Renal cortical epithelial cell (primary cell): ENCODE measurements around the gene LIPT2. TPM values are rescaled to one million over a fixed set of nuclear protein-coding genes. Genes with fewer than 3 reads are reported as not detected.
"Not testable (repeated sequence)": the region's sequence is repeated elsewhere in the genome, so short reads cannot be mapped to it uniquely, and the experiment has no call there.

Experiments used
- DNase-seq: peaks from one replicate; pipeline ENCODE4 v3.0.0-alpha.2; 2011; ENCODE audit warnings: low read depth
- total RNA-seq: library from RNA; depleted of rRNA; stranded (reverse); fragments of >200 nt; gene quantifications from 2 replicates; pipeline ENCODE4 v1.2.3, GENCODE V29; 2014

The LIPT2 gene
- total RNA-seq: 4.2 and 5.0 TPM in 2 replicates

DNA sequence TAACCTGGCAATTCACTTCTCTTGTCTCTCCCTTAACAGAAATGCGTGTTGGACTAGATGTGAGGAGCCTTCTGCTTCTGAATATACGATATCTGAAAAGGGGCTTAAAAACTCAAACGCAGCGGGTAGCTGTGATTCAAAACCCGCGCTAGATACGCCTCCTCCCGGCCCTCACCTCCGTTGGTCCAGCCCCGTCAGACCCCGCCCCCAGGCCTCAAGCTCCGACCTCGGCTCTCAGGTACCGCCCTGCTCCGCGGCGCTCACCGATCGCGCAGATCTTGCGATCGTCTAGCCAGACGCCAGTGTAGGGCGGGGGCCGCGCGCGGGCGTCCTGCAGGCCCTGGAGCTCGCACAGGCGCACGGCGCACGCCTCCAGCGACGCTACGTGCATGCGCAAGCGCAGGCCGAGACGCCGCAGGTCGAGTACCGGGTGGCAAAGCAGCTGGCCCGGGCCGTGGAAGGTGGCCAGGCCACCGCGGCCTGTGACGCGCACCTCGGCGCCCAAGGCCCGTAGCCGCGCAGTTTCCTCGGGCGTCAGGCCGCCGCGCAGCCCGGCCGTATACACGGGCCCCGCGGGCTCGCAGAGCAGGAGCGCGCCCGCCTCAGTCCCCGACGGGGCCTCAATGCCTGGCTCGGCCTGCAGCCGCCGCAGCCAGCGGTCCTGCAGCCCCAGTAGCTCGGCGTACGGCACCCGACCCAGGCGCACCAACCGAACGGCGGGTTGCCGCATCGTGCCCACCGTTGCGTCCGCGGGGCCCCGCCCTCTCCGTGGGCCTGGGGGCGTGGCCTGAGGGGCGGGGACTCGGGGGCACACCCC lies at the start of gene LIPT2:
Gene LIPT2, minus strand, starts transcription at position 751 of the 817 bp plus-strand sequence. Its CDS starts 21 bp downstream, at position 730.
- peak; percentile 91 for DNase-seq

DNA sequence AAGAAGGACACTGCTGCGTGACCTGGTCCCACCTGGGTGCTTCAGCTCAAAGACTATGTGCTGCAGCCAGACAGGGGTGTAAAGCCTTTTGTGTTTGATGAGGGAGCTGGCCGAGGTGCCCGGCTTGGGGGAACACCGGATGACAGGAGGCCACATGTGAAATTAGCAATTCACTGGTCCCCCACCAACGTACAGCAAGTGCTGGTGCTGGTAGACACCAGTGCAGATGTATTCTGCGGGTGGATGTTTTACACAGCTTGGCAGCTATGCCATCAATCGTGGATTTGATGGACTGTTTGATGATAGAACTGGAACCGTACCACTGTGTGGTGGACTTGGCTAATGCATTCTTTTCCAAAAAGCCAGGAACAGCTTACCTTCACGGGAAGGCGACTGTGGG lies 47.9 kb upstream of the LIPT2 start:
- no peak for DNase-seq

DNA sequence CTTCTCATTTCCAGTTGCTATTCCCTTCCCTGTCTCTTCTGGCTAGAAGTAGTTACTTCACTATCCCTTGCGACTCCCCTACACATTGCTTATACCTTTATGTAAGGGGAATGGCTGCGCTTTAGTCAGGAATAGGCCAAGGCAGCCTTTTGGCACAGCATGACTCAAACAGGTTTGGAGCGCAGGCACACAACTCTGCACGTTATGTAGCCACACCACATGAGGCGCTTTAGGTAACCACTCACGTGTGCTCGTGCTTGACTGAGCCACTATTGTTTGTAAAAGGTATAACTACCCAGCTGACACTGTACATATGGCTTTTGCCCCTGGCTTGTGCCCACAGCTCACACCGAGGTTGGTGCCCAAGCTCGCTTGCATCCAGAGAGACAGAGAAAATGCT lies 46.7 kb upstream of the LIPT2 start:
- no peak for DNase-seq

DNA sequence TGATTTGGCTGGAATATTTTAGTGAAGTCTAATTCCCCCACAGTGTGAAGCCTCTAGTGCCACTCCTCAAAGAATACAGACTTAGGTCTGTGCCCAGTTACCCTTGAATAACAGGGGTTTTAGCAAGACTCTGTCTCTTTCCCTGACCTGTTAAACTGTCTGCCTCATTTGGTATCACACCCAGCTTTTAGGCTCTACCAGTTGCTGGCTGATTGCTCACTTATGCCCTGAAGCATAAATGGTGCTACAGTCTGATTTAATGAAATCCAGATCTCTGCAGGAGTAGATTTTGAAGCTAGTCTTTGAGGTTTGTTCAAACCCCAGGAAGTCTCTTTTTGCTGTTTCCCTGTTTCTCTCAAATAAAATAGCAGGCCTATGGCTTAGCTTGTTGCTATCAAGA lies 45.2 kb upstream of the LIPT2 start:
- peak; percentile 34 for DNase-seq

DNA sequence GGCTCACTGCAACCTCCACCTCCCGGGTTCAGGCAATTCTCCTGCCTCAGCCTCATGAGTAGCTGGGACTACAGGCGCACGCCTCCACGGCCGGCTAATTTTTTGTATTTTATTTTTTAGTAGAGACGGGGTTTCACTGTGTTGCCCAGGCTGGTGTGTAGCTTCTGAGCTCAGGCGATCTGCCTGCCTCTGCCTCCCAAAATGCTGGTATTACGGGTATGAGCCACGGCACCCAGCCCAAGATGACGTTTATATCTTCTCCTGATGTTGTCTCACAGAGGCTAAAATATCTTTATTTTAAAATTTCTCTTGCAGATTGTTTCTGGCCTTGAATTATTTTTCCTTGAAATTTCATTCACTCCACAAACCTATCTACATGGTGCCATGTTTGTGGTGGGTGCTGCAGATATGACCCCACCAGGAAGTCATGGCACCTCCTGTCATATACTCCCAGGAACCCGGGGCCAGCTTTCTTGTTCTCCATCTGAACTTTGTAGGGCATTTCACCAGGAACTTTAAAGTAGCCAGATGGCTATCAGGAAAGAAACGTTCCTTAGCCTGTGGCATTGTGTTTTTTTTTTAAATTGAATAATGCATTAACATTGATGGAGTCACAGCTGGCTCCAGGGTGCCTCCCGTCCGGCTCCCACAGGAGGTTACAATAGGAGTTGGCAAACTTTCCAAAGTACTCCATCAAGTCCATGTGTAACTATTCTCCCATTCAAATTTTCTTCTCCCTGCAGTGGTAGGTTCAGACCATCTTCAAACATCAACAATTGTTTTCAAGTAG lies 42.0 kb upstream of the LIPT2 start:
- peak; percentile 28 for DNase-seq

DNA sequence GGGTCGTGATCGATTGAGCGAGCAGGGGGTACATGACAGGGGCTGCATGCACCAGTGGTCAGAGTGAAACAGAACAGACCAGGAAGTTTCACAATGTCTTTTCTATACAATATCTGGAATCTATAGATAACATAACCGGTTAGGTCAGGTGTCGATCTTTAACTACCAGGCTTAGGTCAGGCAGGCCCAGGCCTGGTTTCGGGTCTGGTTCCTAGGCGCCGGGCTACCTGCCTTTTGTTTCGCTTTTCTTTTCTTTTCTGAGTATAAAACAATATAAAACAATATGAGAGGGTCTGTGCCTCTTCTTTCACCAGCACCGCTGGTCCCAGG lies 41.4 kb upstream of the LIPT2 start:
- DNase-seq: not testable (repeated sequence)

DNA sequence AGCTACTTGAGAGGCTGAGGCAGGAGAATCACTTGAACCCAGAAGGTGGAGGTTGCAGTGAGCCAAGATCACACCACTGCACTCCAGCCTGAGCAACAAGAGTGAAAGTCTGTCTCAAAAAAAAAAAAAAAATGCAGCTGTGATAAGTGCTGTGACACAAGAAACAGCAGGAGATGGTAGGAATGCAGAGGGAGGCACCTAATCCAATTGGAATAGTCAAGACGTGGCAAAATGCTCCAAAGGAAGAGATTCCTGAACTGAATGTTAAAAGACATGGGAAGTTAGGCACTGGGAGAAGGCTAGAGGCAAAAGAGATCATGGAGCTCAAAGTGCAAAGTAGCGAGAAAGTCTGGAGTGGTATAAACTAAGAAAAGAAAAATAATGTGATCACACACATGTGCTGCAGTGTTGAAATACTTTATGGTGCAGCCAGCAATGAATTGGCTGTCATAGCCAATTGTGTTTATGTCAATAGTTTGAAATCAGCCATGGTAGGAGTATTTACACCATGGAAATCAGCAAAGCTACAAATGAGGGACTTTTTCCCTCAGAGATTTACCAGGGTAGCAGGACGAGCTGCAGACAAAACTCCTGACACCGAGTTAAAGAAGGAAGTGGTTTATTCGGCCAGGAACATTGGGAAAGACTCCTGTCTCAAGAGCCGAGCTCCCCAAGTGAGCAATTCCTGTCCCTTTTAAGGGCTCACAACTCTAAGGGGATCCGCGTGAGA lies 40.9 kb upstream of the LIPT2 start:
- no peak for DNase-seq

DNA sequence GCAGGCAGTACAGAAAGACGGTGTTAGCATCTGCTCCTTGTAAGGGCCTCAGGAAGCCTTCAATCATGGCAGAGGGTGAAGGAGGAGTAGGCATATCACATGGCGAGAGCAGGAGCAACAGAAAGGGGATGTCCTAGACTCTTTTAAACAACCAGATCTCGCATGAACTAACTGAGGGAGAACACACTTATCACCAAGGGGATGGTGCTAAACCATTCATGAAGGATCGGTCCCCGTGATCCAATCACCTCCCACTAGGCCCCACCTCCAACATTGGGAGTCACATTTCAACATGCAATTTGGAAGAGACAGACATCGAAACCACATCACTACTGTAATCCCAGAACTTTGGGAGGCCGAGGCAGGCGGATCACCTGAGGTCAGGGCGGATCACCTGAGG lies 39.9 kb upstream of the LIPT2 start:
- no peak for DNase-seq

DNA sequence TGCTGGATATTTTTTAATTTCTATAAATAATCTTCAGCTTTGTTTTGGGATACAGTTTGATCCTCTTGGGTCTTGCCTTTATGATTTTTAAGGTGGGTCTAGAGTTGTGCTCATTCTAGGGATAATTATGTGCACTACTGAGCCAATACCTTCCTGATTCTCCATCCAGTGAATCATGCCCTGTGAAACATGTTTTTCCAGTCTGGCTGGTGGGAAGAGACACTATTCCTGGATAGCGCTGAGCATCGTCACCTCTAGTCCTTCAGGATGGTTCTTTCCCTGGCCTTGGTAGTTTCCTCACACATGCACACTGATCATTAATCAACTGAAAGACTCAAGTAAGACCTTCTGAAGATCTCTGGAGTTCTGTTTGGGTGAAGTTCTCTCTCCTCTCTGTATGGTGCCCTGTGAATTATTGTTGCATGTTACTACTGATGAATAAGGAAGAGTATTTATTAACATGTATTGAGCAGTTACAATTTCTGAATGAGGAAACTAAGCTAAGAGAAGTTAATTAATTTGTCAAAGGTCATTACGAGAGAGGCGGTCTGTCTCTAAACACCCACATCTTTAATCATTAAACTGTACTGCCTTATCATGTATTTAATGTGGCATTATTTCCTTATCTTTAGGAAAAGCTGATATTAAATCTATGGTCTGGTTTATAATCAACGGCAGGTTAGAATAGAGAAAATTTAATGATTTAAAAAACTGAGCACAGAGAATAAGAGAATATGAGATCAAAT lies 39.1 kb upstream of the LIPT2 start:
- DNase-seq: peak; percentile 35

DNA sequence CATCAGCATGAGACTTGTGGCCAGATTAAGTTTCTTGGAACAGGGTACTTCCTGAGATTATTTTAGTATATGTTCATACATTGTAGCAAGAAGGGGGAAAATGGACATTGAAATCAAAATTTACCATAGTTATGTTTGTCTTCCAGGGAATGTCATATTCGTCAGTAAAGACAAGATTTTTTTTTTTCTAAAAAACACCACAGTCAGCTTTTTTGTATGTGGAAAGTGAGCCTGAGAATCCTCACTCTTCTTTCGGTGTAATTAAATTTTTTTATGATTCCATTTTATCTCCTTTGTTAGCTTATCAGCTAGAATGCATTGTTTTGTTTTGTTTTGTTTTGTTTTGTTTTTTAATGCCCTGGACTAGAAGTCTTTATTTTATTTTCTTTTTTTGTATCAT lies 31.5 kb upstream of the LIPT2 start:
- DNase-seq: no peak

DNA sequence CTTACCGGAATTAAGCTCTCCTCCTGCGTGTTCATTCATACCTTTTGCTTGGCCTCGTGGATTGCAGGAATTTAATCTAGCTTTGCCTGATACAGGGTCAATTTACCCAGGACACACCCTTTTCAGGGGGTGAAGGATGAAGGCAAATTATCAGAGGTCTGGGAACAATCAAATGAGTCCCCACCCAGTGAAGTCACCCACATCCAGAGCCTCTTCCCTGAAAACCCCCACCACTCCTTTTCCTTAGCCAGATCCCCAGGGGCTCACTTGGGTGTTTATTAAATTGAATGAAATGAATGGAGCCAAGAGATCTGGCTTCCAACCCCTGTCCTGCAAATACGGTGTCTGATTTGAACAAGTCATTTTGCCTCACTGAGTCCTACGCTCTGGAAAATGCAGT lies 31.0 kb upstream of the LIPT2 start:
- no peak for DNase-seq

DNA sequence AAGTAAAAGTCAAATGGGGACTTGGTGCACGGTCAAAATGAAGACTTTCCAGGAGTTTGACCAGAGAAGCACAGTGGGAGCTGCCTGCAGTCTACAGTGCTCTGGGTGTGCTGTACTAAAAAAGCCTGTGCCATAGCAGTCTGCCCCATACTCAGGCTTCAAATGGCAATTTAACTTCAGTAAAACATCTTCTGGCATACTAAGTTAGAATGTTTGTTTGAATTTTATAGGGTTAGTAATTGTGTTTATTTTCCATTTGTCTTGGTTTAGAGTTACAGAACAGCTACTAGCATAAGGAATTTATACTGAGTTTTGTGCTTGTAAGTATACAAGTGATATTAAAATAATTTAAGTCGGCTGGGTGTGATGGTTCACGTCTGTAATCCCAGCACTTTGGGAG lies 29.3 kb upstream of the LIPT2 start:
- no peak for DNase-seq

DNA sequence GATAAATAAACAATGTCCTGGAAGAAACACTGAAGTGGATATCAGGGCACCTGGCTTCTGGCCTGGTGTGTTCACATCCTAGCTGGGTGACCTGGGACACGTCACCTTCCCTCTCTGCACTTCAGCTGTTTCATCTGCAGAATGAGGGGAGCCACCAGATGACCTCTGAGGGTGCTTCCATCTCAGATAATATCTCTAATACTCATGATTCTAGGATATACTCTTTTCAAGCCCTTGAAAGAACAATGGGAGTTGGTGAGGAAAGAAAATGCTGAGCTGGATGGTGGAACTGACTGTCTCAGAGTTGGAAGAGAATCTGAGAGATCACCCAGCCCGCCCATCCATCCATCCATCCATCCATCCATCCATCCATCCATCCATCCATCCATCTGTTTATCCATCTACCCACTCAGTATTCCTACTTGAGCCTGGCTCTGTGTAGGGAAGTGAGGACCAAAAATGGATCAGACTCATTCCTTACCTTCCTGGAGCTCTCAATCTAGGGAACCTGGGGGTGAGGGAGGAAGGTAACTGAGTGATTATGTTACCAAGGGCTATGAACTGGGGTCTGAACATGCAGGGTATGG lies 28.2 kb upstream of the LIPT2 start:
- DNase-seq: no peak

DNA sequence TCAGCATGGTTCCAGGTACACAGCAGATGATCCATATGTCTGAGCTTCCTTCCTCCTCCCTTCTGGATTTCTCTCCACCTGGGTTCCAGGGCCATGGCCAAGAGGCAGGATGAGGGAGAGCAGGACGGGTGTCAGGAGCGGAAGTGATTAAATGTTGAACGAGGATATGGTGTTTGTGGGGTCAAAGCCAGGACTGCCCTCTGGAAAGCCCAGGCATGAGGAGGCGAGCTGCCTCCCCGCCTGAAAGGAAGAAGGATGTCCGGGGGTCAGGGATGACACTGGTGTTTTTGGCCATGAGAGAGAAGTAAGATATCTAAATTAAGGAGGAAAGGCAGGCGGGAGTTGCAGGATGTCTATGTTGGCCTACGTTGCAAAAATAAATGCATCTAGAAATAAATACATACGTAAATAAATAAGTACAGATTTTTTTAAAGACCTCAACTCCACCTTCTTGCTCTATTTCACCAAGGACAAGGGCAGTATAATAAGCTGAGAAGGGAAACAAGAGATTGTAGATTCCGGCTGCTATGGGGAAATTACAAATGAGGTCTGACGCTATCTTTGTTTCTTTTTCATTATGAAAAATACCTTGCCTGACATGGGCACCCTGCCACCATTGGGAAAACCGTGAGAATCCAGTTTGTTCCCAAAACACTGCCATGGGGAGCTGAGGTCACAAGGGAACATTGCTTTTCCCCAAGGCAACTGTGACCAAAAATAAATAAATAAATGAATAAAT lies 27.6 kb upstream of the LIPT2 start:
- peak; percentile 5 for DNase-seq

DNA sequence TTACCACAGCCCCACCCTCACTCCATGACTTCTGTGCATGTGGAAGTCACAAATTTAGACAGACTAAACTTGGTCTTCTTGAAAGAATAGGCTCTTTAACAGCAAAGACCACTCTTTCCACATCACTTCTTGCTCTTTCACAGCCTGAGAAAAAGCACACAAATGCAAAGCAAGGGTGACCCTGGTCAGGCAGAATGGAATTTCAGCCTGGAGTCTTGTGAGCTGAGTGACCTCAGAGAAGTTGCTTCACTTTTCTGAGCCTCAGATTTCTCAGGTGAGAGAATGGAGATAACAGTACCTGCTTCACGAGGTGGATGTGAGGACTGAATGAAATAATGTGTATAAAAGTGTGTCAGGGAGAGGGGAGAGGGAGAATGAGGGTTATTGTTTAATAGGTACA lies 26.8 kb upstream of the LIPT2 start:
- peak; percentile 2 for DNase-seq

DNA sequence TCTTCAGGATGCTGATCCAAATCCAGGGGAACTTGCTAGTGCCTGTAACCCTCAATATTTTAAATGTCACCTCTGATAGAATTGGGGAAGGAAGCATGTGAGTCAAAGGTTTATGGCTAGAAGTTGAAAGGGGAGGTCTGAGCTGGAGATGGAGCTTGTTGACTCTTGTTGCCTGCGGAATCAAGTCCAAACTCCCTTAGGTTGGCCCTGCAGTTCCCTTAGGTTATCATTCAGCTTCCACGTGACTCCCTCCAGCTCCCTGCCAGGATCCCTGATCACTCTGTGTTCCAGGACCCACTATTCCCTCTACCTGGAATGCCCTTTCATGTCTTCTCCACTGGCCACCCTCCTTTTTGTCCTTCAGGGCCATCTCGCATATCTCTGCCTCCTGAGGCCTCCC lies 26.2 kb upstream of the LIPT2 start:
- DNase-seq: no peak

DNA sequence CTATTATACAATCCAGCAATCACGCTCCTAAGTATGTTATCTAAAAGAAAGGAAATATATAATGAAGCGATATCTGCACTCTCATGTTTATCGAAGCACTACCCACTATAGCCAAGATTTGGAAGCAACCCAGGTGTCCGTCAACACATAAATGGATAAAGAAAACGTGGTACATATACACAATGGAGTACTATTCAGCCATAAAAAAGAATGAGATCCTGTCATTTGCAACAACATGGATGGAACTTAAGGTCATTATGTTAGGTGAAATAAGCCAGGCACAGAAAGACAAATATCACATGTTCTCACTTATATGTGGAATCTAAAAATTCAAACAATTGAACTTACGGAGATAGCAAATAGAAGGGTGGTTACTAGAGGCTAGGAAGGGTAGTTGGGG lies 24.1 kb upstream of the LIPT2 start:
- DNase-seq: not testable (repeated sequence)

DNA sequence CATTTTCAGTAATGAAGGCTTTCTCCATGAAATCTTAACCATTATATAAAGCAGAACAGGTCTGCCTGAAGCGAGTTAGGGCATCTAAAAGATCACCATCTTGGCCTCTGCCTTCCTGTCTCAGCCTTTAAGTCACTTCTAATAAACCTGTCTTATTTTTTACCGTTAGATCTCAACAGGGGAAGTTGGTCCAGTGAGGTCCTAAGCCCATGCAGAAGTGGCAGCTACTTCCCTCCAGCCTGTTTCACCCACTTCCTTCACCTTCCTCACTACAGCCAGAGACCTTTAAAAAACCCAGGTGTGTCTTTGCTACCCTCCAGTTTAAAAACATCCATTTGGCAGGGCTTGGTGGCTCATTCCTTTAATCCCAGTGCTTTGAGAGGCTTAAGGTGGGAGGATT lies 14.1 kb upstream of the LIPT2 start:
- DNase-seq: no peak

DNA sequence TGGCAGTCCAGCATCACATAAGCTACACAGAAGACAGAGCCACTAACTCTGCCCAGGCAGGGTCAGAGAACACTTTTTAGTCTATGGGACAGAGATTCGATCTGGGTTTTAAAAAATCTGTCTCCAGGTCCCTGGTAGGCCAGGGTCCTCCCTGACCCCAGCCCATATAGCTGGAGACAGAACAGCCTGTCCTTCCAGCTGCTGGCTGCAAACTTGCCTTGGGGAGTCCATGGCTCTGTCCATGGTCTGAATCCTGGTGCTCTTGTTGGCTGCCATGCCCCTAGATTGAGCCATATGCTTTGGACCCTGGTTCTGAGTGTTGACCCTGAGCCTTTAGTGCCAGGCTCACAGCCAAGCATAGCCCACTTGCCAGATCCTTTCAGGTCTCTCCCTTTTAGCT lies 13.3 kb upstream of the LIPT2 start:
- DNase-seq: peak; percentile 3

DNA sequence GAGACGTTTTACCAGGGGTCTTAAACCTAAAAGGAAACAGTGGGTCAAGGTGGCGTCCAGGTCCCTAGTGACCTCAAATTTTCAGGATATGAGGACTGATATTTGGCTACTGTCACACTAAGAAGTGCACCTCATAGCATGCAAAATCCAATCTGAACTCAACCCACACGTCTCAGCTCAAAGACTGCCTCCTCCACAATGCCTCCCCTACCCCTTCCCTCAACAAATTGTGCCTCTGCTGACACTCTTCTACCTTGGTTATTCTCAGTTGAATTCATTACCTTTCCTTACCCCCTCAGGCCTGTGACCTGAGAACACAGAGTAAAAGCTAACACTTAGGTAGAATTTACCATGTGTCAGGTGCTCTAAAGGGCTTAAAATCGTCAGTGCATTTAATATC lies 12.4 kb upstream of the LIPT2 start:
- DNase-seq: no peak
